NCI-H2081 (cell line): ENCODE measurements around the gene SETD6.
"Not testable (repeated sequence)": the region's sequence is repeated elsewhere in the genome, so short reads cannot be mapped to it uniquely, and the experiment has no call there.

Experiments
- DNase-seq, 2 experiments: peaks; one replicate each; lab custom pipeline; 2025; lab: John Stamatoyannopoulos, UW

The SETD6 gene

DNA sequence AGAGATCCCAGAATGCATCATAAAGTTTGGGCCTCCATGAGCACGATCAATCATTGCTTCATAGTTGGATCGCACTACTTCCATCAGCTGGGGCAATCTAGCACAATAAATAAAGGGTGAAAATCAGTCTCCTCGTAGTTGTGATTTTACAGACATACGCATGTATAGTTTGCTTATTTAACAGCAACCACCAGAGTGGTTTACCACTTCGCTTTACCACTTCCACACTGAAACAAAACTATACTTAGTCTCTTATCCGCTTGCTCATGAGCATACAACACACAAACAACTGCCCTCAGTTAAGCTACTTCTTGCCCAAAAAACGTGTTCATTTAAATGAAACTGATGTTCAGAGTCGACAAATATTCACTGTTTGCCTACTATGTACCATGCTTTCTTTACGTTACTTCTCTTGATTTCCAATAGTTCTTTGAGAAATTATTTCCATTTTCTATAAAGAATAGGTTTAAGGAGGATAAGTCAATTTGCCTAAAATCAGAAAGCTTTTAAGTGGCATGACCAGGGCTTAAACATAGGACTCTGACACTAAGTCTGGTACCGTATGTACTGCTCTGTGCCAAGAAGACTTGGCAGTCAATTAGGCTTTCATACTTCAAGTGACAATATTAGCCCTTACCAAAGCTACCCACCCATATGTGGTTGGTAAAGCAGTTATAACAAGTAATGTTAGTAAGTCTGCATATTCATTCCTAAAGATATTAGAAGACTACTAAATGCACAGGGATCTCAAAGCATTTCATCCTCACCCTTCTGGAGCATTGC, 22.0 kb downstream of the SETD6 start:
- DNase-seq, result no peak

- no peak for DNase-seq
Observed at GRCh38 chr16:58541711-58542110, 26.4 kb downstream of the SETD6 start.

DNA sequence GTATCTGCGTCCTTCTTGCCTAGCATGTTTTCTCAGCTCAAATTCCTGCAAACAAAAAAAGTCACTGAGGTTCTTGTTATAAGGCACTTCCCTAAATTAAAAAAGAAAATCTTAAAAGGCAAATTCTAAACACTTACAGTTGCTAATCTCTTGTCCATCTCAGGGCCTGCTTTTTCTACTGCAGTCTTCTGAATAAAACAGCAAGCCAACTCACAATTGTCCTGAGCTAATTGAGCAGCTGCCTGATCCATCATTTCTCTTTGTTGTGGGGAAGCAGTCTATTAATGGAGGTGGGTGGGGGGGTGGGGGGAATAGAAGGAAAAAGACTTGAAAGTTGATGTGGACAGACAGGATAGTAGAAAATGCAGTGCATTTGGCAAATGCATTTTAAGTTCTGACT, 27.0 kb downstream of the SETD6 start:
- no peak for DNase-seq

GRCh38 chr16:58543685-58544084, 28.4 kb downstream of the SETD6 start:
- no peak for DNase-seq

DNA sequence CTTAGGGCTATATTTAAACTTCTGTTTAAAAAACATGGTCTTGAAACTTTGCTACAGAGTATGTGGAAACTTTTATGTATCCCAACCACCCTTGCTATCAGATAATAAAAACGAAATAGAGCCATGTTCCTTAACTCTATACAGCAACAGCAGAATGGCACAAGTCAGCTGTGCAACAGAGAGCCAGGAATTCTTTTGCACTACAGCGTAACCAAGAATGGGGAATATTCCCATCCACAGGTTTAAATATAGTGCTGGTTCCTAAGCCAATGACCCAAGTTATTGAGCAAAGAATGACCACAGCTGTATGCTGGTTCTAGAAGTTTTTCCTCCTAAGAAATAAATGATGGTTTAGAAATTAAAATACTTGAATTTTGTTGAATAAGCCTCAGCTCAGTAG, 33.1 kb downstream of the SETD6 start:
- no peak for DNase-seq

- no peak for DNase-seq
Observed at GRCh38 chr16:58551496-58551895, 36.2 kb downstream of the SETD6 start.

GRCh38 chr16:58556678-58557077, 41.4 kb downstream of the SETD6 start:
- DNase-seq, result no peak

- DNase-seq, result no peak
Observed at GRCh38 chr16:58563235-58563634, 47.9 kb downstream of the SETD6 start.

DNA sequence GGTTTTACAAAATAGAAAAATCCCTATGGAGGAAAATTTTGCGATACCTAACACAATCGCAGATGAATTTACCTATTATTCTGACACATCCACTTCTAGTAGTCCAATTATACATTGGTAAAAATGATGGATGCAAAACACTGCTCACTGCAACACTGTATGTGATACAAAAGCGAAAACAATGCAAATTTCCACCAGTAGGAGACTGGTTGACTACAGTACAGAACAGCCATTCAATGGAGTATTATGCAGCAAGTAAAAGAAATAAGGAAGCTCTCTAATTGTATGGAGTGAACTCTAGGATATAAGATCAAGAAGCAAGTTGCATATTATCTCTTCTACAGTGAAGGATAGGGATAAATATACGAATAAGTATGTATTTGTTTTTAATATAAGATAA, 48.5 kb downstream of the SETD6 start:
- no peak for DNase-seq

DNA sequence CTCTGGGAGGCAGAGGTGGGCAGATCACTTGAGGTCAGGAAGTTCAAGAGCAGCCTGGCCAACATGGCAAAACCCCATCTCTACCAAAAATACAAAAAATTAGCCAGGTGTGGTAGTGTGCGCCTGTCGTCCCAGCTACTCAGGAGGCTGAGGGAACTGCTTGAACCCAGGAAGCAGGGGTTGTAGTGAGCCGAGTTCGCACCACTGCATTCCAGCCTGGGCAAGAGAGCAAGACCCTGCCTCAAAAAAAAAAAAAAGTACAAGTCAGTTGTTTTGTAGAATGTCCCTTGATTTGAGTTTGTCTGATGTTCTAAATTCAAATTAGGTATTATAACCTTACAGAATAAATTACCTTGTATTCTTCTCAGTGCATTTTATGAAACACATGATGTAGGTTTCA, 50.4 kb downstream of the SETD6 start:
- DNase-seq, result not testable (repeated sequence)
